C4-2B (cell line): ENCODE data around the gene KRT84.

Source experiments
- CTCF ChIP-seq: fragments of 450-650 bp; conservative IDR thresholded peaks from 2 replicates; pipeline ENCODE4 v1.5.1; 2017; ENCODE audit warnings: mild to moderate bottlenecking
- ZFX ChIP-seq: fragments of 450-650 bp; IDR thresholded peaks from 2 replicates; pipeline ENCODE4 v1.6.1; 2017

- TF ChIP-seq CTCF (no peak), ZFX (no peak)
Measured at GRCh38 chr12:52351196-52352059, 34.0 kb downstream of the KRT84 start.
